Right renal cortex interstitium (tissue), 3 donors: ENCODE results near the gene TCP11. TPM values are rescaled to one million over a fixed set of nuclear protein-coding genes. Genes with fewer than 3 reads are reported as not detected.

Experiments used
- DNase-seq, 3 donors: peaks; one replicate each; pipeline ENCODE4 v3.0.0-alpha.2; 2013; ENCODE audit warnings: low read depth in 3 of 3, low spot score in 2 of 3
- polyA plus RNA-seq, 3 donors: library from polyadenylated mRNA; unstranded; fragments of 120-200 nt; gene quantifications; one replicate each; pipeline ENCODE4 v1.2.1, GENCODE V29; 2013; ENCODE audit not compliant: insufficient read length in 3 of 3

Gene TCP11
- polyA plus RNA-seq, 3 donors = 1.9 to 2.7 (median 2.6) TPM

- no peak for DNase-seq
These were observed 72.9 kb downstream of the TCP11 start for GRCh38 chr6:35068206-35068605.

Other genes with a start within 250 kb of the TCP11 start
- gene SCUBE3, start 72.6 kb upstream of the TCP11 start, polyA plus RNA-seq = 10 to 100 TPM; 42.5 to 43.8 (median 43.1) TPM
- 10 to 100 TPM; 37.6 to 40.5 (median 38.5) TPM for gene ZNF76, start 118.4 kb upstream of the TCP11 start, polyA plus RNA-seq
- gene DEF6, start 156.5 kb upstream of the TCP11 start, polyA plus RNA-seq = 1 to 10 TPM; 3.2 to 3.5 (median 3.3) TPM
- gene PPARD, start 201.2 kb upstream of the TCP11 start, polyA plus RNA-seq = 10 to 100 TPM; 18.6 to 21.2 (median 20.9) TPM